GM21526 (cell line): Measurements from ENCODE around the gene C9orf153.

Experiments used
- ATAC-seq: cut with Tn5 transposase; IDR thresholded peaks from one replicate; pipeline ENCODE4 v1.9.1; 2021; ENCODE audit warnings: moderate library complexity; ENCODE audit not compliant: unreplicated experiment, low FRiP score

Gene C9orf153

GRCh38 chr9:86274821-86275643, 15.6 kb upstream of the C9orf153 start:
- ATAC-seq = no peak

- no peak for ATAC-seq
Observed at GRCh38 chr9:86272221-86272620, 12.8 kb upstream of the C9orf153 start.

GRCh38 chr9:86263876-86264275, 4.4 kb upstream of the C9orf153 start:
- no peak for ATAC-seq

- ATAC-seq = no peak
Observed at GRCh38 chr9:86262492-86262891, 3.0 kb upstream of the C9orf153 start.

GRCh38 chr9:86257391-86257790, 2.1 kb downstream of the C9orf153 start:
- no peak for ATAC-seq

- no peak for ATAC-seq
Observed at GRCh38 chr9:86256653-86257052, 2.8 kb downstream of the C9orf153 start.

- no peak for ATAC-seq
Observed at GRCh38 chr9:86253577-86253976, 5.9 kb downstream of the C9orf153 start.

GRCh38 chr9:86252870-86253269, 6.6 kb downstream of the C9orf153 start:
- no peak for ATAC-seq

GRCh38 chr9:86250123-86250522, 9.3 kb downstream of the C9orf153 start:
- ATAC-seq = no peak

- ATAC-seq = no peak
Observed at GRCh38 chr9:86248746-86249145, 10.7 kb downstream of the C9orf153 start.

GRCh38 chr9:86246752-86247161, 12.7 kb downstream of the C9orf153 start:
- no peak for ATAC-seq

- no peak for ATAC-seq
Observed at GRCh38 chr9:86242071-86242470, 17.4 kb downstream of the C9orf153 start.

GRCh38 chr9:86241216-86241615, 18.2 kb downstream of the C9orf153 start:
- no peak for ATAC-seq

- ATAC-seq = no peak
Observed at GRCh38 chr9:86238861-86239770, 20.3 kb downstream of the C9orf153 start.

GRCh38 chr9:86230858-86231257, 28.6 kb downstream of the C9orf153 start:
- no peak for ATAC-seq

GRCh38 chr9:86222667-86223066, 36.8 kb downstream of the C9orf153 start:
- ATAC-seq = no peak

GRCh38 chr9:86219606-86220005, 39.9 kb downstream of the C9orf153 start:
- no peak for ATAC-seq

- no peak for ATAC-seq
Observed at GRCh38 chr9:86217076-86217755, 42.2 kb downstream of the C9orf153 start.

- no peak for ATAC-seq
Observed at GRCh38 chr9:86207193-86207592, 52.3 kb downstream of the C9orf153 start.

GRCh38 chr9:86202338-86202882, 57.0 kb downstream of the C9orf153 start:
- peak; percentile 79 for ATAC-seq
